WTC11 (cell line): ENCODE measurements around the gene RPS24.

Experiments
- ATF1 ChIP-seq: sonication (generic); formaldehyde crosslinking; IDR thresholded peaks from 2 replicates; pipeline ENCODE4 v1.8.1; 2023; ENCODE audit warnings: mild to moderate bottlenecking, moderate library complexity, missing genetic modification reagents
- CTCF ChIP-seq: fragments of 200-600 bp; IDR thresholded peaks from 2 replicates; pipeline ENCODE4 v1.8.0; 2022; ENCODE audit warnings: antibody characterized with exemption
- RELA ChIP-seq: sonication (generic); formaldehyde crosslinking; IDR thresholded peaks from 2 replicates; pipeline ENCODE4 v1.8.1; 2022; ENCODE audit warnings: missing genetic modification reagents, mild to moderate bottlenecking, borderline replicate concordance
- SMAD3 ChIP-seq: sonication (generic); formaldehyde crosslinking; IDR thresholded peaks from 2 replicates; pipeline ENCODE4 v1.8.0; 2022; ENCODE audit warnings: missing genetic modification reagents, mild to moderate bottlenecking, borderline replicate concordance
- ZNF121 ChIP-seq: sonication (generic); formaldehyde crosslinking; IDR thresholded peaks from 2 replicates; pipeline ENCODE4 v1.8.0; 2023; ENCODE audit warnings: missing genetic modification reagents
- TF ChIP-seq, protein P1 (sequence below): sonication (generic); formaldehyde crosslinking; IDR thresholded peaks from 2 replicates; pipeline ENCODE4 v1.8.0; 2022; ENCODE audit warnings: missing genetic modification reagents

GRCh38 chr10:78059906-78060702 lies 26.4 kb downstream of the RPS24 start:
- TF ChIP-seq ATF1 (CRISPR knock-in tag) (no peak), RELA (no peak), CTCF (no peak), ZNF121 (CRISPR knock-in tag) (no peak), SMAD3 (CRISPR knock-in tag) (no peak)
- TF ChIP-seq, protein P1, sequence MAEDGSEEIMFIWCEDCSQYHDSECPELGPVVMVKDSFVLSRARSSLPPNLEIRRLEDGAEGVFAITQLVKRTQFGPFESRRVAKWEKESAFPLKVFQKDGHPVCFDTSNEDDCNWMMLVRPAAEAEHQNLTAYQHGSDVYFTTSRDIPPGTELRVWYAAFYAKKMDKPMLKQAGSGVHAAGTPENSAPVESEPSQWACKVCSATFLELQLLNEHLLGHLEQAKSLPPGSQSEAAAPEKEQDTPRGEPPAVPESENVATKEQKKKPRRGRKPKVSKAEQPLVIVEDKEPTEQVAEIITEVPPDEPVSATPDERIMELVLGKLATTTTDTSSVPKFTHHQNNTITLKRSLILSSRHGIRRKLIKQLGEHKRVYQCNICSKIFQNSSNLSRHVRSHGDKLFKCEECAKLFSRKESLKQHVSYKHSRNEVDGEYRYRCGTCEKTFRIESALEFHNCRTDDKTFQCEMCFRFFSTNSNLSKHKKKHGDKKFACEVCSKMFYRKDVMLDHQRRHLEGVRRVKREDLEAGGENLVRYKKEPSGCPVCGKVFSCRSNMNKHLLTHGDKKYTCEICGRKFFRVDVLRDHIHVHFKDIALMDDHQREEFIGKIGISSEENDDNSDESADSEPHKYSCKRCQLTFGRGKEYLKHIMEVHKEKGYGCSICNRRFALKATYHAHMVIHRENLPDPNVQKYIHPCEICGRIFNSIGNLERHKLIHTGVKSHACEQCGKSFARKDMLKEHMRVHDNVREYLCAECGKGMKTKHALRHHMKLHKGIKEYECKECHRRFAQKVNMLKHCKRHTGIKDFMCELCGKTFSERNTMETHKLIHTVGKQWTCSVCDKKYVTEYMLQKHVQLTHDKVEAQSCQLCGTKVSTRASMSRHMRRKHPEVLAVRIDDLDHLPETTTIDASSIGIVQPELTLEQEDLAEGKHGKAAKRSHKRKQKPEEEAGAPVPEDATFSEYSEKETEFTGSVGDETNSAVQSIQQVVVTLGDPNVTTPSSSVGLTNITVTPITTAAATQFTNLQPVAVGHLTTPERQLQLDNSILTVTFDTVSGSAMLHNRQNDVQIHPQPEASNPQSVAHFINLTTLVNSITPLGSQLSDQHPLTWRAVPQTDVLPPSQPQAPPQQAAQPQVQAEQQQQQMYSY (CRISPR knock-in tag) = no peak
